OCI-LY3 (cell line): ENCODE data around the gene MTERF1.

ENCODE experiments used
- H2AFZ ChIP-seq: fragments of 200-600, 300-600 bp; shearing (Covaris generic); 2 replicates; pipeline ENCODE4 v1.6.0; 2014; ENCODE audit warnings: antibody characterized with exemption, low read depth, low read length
- H3K27ac ChIP-seq: fragments of 200-600, 300-600 bp; sonication (generic); 2 replicates; pipeline ENCODE4 v1.5.1; 2014; ENCODE audit warnings: mild to moderate bottlenecking, low read length, moderate library complexity, mixed read lengths
- H3K27me3 ChIP-seq: fragments of 200-600, 300-600 bp; sonication (generic); 2 replicates; pipeline ENCODE4 v1.6.1; 2014; ENCODE audit warnings: low read depth, low read length, mixed read lengths
- H3K36me3 ChIP-seq: fragments of 200-600, 300-600 bp; sonication (generic); replicated peaks from 2 replicates; pipeline ENCODE3; 2014; ENCODE audit warnings: low read depth, low read length, mixed read lengths
- H3K4me1 ChIP-seq: fragments of 300-600, 200-600 bp; sonication (generic); 2 replicates; pipeline ENCODE4 v1.6.1; 2014; ENCODE audit warnings: low read length, mixed read lengths
- H3K4me2 ChIP-seq: fragments of 200-600, 300-600 bp; sonication (generic); 2 replicates; pipeline ENCODE4 v1.6.1; 2014; ENCODE audit warnings: low read length, mixed read lengths
- H3K4me3 ChIP-seq: fragments of 300-600, 200-600 bp; sonication (generic); 2 replicates; pipeline ENCODE4 v1.5.1; 2014; ENCODE audit warnings: antibody characterized with exemption, mild to moderate bottlenecking, low read length, moderate library complexity
- H3K79me2 ChIP-seq: fragments of 300-600, 200-600 bp; shearing (Covaris generic); 2 replicates; pipeline ENCODE4 v1.6.1; 2014; ENCODE audit warnings: mild to moderate bottlenecking, low read length, mixed read lengths
- H3K9ac ChIP-seq: fragments of 300-600, 200-600 bp; shearing (Covaris generic); 2 replicates; pipeline ENCODE4 v1.6.0; 2014; ENCODE audit warnings: mild to moderate bottlenecking, low read length, moderate library complexity
- H3K9me3 ChIP-seq: fragments of 200-600, 300-600 bp; shearing (Covaris generic); 2 replicates; pipeline ENCODE4 v1.6.1; 2014; ENCODE audit warnings: low read length, mixed read lengths; ENCODE audit not compliant: insufficient read depth
- H4K20me1 ChIP-seq: fragments of 200-600, 300-600 bp; sonication (generic); 2 replicates; pipeline ENCODE4 v1.6.1; 2016; ENCODE audit warnings: low read length, mixed read lengths; ENCODE audit not compliant: insufficient read depth
- CTCF ChIP-seq: fragments of 200-600, 300-600 bp; sonication (generic); IDR thresholded peaks from 2 replicates; pipeline ENCODE4 v1.5.1; 2014; ENCODE audit warnings: antibody characterized with exemption, low read length, low read depth
- EZH2phosphoT487 ChIP-seq: fragments of 200-600 bp; shearing (Covaris generic); IDR thresholded peaks from 2 replicates; pipeline ENCODE4 v1.6.1; 2018; ENCODE audit warnings: antibody characterized with exemption, mixed run types, low read depth

MTERF1 gene

GRCh38 chr7:91843831-91844230, 36.7 kb downstream of the MTERF1 start:
- Histone ChIP-seq H3K79me2 (no peaks in the 10 kb centered on the region), H3K4me1 (0 out of 2 replicates have a peak, but pooled peaks cover 3% of the 10 kb centered on the region), H2AFZ (no peak overlapping the region), H3K27ac (no peak overlapping the region), H3K4me2 (no peak overlapping the region), H4K20me1 (no peaks in the 10 kb centered on the region), H3K4me3 (no peak overlapping the region), H3K27me3 (no peaks in the 10 kb centered on the region), H3K9me3 (no peaks in the 10 kb centered on the region), H3K36me3 (no peaks in the 10 kb centered on the region), H3K9ac (no peak overlapping the region)
- TF ChIP-seq CTCF: no peak
- TF ChIP-seq EZH2phosphoT487: no peak

- no peak overlapping the region for H3K4me3 ChIP-seq
- H3K79me2 ChIP-seq: no peaks in the 10 kb centered on the region
- no peak overlapping the region for H2AFZ ChIP-seq
- TF ChIP-seq CTCF: no peak
- TF ChIP-seq EZH2phosphoT487: no peak
- no peaks in the 10 kb centered on the region for H3K9me3 ChIP-seq
- no peak overlapping the region for H3K9ac ChIP-seq
- H3K27ac ChIP-seq: no peak overlapping the region
- no peak overlapping the region for H3K4me2 ChIP-seq
- H3K27me3 ChIP-seq: no peaks in the 10 kb centered on the region
- H4K20me1 ChIP-seq: no peaks in the 10 kb centered on the region
- H3K4me1 ChIP-seq: 0 out of 2 replicates have a peak, but pooled peaks cover 3% of the 10 kb centered on the region
- no peaks in the 10 kb centered on the region for H3K36me3 ChIP-seq
These were observed 42.1 kb downstream of the MTERF1 start for GRCh38 chr7:91838439-91838838.

- H3K4me2 ChIP-seq: no peak overlapping the region
- H3K4me1 ChIP-seq: 0 out of 2 replicates have a peak, but pooled peaks cover 3% of the 10 kb centered on the region
- no peaks in the 10 kb centered on the region for H3K27me3 ChIP-seq
- TF ChIP-seq CTCF: no peak
- no peak for TF ChIP-seq EZH2phosphoT487
- no peaks in the 10 kb centered on the region for H3K36me3 ChIP-seq
- no peak overlapping the region for H3K4me3 ChIP-seq
- H4K20me1 ChIP-seq: no peaks in the 10 kb centered on the region
- H3K79me2 ChIP-seq: no peaks in the 10 kb centered on the region
- H3K9me3 ChIP-seq: no peaks in the 10 kb centered on the region
- H2AFZ ChIP-seq: no peak overlapping the region
- H3K9ac ChIP-seq: no peak overlapping the region
- H3K27ac ChIP-seq: no peak overlapping the region
These were observed 43.0 kb downstream of the MTERF1 start for GRCh38 chr7:91837397-91838070.

GRCh38 chr7:91835826-91836368, 44.6 kb downstream of the MTERF1 start:
- TF ChIP-seq EZH2phosphoT487 (no peak), CTCF (no peak)
- Histone ChIP-seq H3K4me2 (no peak overlapping the region), H3K79me2 (no peaks in the 10 kb centered on the region), H3K4me3 (no peak overlapping the region), H3K27me3 (no peaks in the 10 kb centered on the region), H3K9me3 (no peaks in the 10 kb centered on the region), H3K4me1 (no peaks in the 10 kb centered on the region), H3K9ac (no peak overlapping the region), H2AFZ (no peak overlapping the region), H4K20me1 (no peaks in the 10 kb centered on the region), H3K36me3 (no peaks in the 10 kb centered on the region), H3K27ac (no peak overlapping the region)
